ENCODE data around the gene NUP214.
A peak's percentile ranks its signal among the peaks of the same experiment; 100 is the strongest.
"Not testable (repeated sequence)": the region's sequence is repeated elsewhere in the genome, so short reads cannot be mapped to it uniquely, and the experiment has no call there.

Gene NUP214

DNA sequence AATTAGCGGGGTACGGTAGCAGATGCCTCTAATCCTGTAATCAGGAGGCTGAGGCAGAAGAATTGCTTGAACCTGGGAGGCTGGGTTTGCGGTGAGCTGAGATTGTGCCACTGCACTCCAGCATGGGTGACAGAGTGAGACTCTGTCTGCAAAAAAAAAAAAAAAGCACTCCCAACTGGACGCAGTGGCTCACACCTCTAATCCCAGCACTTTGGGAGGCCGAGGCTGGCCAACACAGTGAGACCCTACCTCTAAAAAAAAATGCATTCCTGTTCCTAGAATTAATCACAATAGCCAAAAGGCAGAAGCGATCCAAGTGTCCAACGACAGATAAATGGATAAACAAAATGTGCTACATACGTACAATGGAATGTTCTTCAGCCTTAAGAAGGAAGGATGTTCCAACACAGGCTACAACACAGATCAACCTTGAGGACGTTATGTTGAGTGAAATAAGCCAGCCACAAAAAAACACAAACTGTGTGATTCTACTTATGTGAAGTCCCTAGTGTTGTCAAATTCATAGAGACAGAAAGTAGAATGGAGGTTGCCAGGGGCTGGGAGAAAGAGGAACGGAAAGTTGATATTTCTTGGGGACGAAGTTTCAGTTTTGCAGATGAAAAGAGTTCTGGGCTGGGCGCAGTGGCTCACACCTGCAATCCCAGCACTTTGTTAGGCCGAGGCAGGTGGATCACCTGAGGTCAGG, 137.1 kb downstream of the NUP214 start:
- Mint-ChIP-seq H3K27ac (no peak overlapping the region), H3K4me1 (peaks cover 21% of the 10 kb centered on the region), H3K36me3 (ENCODE audit: low read depth) (no peaks in the 10 kb centered on the region), H3K27me3 (ENCODE audit: low read depth) (peaks cover 4% of the 10 kb centered on the region), H3K9me3 (no peaks in the 10 kb centered on the region), H3K4me3 (no peak overlapping the region)
- TF ChIP-seq, protein P1, sequence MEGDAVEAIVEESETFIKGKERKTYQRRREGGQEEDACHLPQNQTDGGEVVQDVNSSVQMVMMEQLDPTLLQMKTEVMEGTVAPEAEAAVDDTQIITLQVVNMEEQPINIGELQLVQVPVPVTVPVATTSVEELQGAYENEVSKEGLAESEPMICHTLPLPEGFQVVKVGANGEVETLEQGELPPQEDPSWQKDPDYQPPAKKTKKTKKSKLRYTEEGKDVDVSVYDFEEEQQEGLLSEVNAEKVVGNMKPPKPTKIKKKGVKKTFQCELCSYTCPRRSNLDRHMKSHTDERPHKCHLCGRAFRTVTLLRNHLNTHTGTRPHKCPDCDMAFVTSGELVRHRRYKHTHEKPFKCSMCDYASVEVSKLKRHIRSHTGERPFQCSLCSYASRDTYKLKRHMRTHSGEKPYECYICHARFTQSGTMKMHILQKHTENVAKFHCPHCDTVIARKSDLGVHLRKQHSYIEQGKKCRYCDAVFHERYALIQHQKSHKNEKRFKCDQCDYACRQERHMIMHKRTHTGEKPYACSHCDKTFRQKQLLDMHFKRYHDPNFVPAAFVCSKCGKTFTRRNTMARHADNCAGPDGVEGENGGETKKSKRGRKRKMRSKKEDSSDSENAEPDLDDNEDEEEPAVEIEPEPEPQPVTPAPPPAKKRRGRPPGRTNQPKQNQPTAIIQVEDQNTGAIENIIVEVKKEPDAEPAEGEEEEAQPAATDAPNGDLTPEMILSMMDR (IDR thresholded peaks at IDR 0.05; ENCODE audit: unreplicated experiment in 3 of 3) = no peak

DNA sequence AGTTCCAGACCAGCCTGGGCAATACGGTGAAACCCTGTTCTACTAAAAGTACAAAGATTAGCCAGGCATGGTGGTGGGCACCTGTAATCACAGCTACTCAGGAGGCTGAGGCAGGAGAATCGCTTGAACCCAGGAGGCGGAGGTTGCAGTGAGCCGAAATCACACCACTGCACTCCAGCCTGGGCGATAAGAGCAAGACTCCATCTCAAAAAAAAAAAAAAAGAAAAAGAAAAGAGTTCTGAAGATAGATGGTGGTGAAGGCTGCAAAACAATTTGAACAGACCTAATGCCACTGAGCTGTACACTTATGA, 137.6 kb downstream of the NUP214 start:
- not testable (repeated sequence) for H3K27ac Mint-ChIP-seq; H3K27me3 Mint-ChIP-seq (ENCODE audit: low read depth); H3K9me3 Mint-ChIP-seq; H3K4me3 Mint-ChIP-seq; H3K36me3 Mint-ChIP-seq (ENCODE audit: low read depth)
- H3K4me1 Mint-ChIP-seq = peaks cover 16% of the 10 kb centered on the region

DNA sequence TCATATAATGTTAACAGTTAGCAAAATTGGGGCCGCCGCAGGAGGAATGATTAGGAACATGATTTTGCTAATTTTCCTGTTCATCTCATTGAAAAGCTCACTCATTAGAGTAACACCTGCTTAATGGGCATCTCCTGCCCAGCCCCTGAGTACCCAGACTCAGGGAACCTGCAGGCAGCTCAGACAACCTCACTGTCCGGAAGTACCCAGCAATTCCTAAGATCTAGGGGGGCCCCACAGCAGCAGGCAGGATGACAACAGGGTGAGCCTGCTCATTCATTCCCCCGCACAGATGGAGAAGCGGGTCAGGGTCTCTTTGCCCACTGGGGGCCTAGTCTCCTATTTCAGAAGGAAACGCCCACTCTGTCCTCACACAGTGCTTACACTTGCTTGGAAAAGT, 138.3 kb downstream of the NUP214 start:
- H3K27ac Mint-ChIP-seq = no peak overlapping the region
- no peaks in the 10 kb centered on the region for H3K9me3 Mint-ChIP-seq
- H3K4me3 Mint-ChIP-seq = no peak overlapping the region
- H3K27me3 Mint-ChIP-seq (ENCODE audit: low read depth) = peaks cover 4% of the 10 kb centered on the region
- TF ChIP-seq, protein P1 (IDR thresholded peaks at IDR 0.05; ENCODE audit: unreplicated experiment in 3 of 3) = no peak
- H3K4me1 Mint-ChIP-seq = peaks cover 13% of the 10 kb centered on the region
- no peaks in the 10 kb centered on the region for H3K36me3 Mint-ChIP-seq (ENCODE audit: low read depth)

GRCh38 chr9:131264231-131264630, 138.8 kb downstream of the NUP214 start:
- Mint-ChIP-seq H3K9me3 (no peaks in the 10 kb centered on the region), H3K27ac (no peak overlapping the region), H3K27me3 (ENCODE audit: low read depth) (peaks cover 4% of the 10 kb centered on the region), H3K4me1 (peaks cover 17% of the 10 kb centered on the region), H3K36me3 (ENCODE audit: low read depth) (no peaks in the 10 kb centered on the region), H3K4me3 (no peak overlapping the region)
- TF ChIP-seq, protein P1 (IDR thresholded peaks at IDR 0.05; ENCODE audit: unreplicated experiment in 3 of 3) = no peak

DNA sequence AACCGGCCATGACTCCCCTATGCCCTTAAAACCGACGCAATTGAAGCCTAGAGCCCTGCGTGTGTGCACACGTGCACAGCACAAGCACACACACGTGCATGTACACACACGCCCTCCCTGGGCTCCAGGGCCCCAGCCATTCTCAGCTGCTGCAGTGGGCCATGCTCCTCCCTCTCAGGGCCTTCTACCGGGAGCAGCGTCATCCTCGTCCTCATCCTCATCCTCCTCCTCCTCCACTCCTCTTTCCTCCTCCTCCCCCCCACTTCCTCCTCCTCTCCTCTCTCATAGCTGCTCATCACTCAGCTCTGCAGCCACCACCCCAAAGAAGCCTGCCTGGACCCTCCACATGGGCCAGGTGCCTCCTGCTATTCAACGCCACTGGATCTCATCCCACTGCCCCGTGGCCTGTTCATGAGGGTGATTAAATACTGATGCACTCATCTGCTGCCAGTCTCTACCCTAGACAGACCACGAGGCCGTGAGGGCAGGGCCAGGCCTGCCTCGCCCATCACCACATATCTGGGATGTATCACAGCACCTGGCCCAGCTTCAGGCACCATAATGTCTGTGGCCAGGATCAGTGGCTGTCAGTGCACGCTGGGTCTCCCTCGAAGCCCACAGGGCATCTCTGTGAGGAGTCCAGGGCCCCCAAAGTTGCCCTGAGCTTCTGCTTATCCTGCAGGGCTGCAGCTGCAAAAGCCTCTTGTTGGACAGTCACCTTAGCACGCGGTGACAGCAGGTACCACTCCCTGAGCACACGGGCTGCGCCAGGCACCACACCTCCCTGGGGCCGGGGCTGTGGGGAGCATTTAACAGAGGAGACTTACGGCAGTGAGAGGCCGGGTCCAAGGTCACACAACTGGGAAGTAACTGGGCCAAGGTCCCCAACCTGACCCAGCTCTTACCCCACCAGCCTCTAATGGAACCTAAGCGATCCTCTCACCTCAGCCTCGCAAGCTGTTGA, 141.2 kb downstream of the NUP214 start:
- no peaks in the 10 kb centered on the region for H3K9me3 Mint-ChIP-seq
- no peaks in the 10 kb centered on the region for H3K36me3 Mint-ChIP-seq (ENCODE audit: low read depth)
- H3K27ac Mint-ChIP-seq = peak overlapping the region in 1 of 3 experiments; percentile 56

More for the DNA sequence above, 141.2 kb downstream of the NUP214 start:
- peaks cover 28% of the 10 kb centered on the region for H3K4me1 Mint-ChIP-seq
- TF ChIP-seq, protein P1 (IDR thresholded peaks at IDR 0.05; ENCODE audit: unreplicated experiment in 3 of 3) = no peak
- peaks cover 4% of the 10 kb centered on the region for H3K27me3 Mint-ChIP-seq (ENCODE audit: low read depth)
- peak overlapping the region in 1 of 3 experiments; percentile 3 for H3K4me3 Mint-ChIP-seq

Measured in nephron (organoid).